Vagina (tissue), 2 donors: ENCODE measurements around the gene MRAS. TPM values are rescaled to one million over a fixed set of nuclear protein-coding genes. Genes with fewer than 3 reads are reported as not detected.

Experiments used
- DNase-seq, 2 donors: peaks; one replicate each; pipeline ENCODE4 v3.0.0-alpha.2; 2017; ENCODE audit errors: extremely low spot score in 2 of 2
- H3K27ac ChIP-seq: fragments of 200-600 bp; sonication (generic); one replicate; pipeline ENCODE4 v1.5.1; 2019
- H3K27me3 ChIP-seq: fragments of 200-600 bp; sonication (generic); one replicate; pipeline ENCODE4 v1.5.1; 2019
- H3K36me3 ChIP-seq, 2 donors: fragments of 200-600 bp; sonication (generic); one replicate each; pipeline ENCODE4 v1.5.1; 2017 to 2019
- H3K4me1 ChIP-seq: fragments of 200-600 bp; sonication (generic); one replicate; pipeline ENCODE4 v1.5.1; 2019
- H3K4me3 ChIP-seq, 2 donors: fragments of 200-600 bp; sonication (generic); 1 replicate in 1 of 2; 2 replicates in 1 of 2; pipeline ENCODE4 v1.5.1; 2016 to 2019
- H3K9me3 ChIP-seq: fragments of 200-600 bp; sonication (generic); one replicate; pipeline ENCODE4 v1.5.1; 2019
- POLR2A ChIP-seq, 2 donors: fragments of 450-650 bp; IDR thresholded peaks; one replicate each; pipeline ENCODE4 v1.6.1; 2017; ENCODE audit warnings: antibody characterized with exemption in 2 of 2, mild to moderate bottlenecking in 2 of 2, moderate library complexity in 2 of 2
- POLR2AphosphoS5 ChIP-seq, 2 donors: sonication (generic); formaldehyde crosslinking; IDR thresholded peaks; one replicate each; pipeline ENCODE4 v1.9.0; 2017; ENCODE audit warnings: antibody characterized with exemption in 2 of 2, mild to moderate bottlenecking in 2 of 2, low read depth in 1 of 2; ENCODE audit not compliant: insufficient read depth in 1 of 2
- intact Hi-C: fragments of 100-400 bp; cut with DNase I; formaldehyde crosslinking; loops from one replicate; pipeline ENCODE4 v1.15.1; 2023
- total RNA-seq: library from RNA; depleted of rRNA; stranded (reverse); fragments of >200 nt; gene quantifications from one replicate; pipeline ENCODE4 v1.2.3, GENCODE V29; 2016
- TF ChIP-seq, protein P1 (sequence below), 3 experiments: fragments of 450-650 bp in 2 of 3; fragments of 200-600 bp in 1 of 3; sonication (generic) in 1 of 3; IDR thresholded peaks; one replicate each; pipeline ENCODE4 v1.5.1; 2017 to 2019; ENCODE audit warnings: antibody characterized with exemption in 3 of 3, mild to moderate bottlenecking in 2 of 3, moderate library complexity in 2 of 3

The MRAS gene
- total RNA-seq, 1 donor from 2014 or later, result 26.8 TPM

- Histone ChIP-seq H3K36me3 (no peaks in the 10 kb centered on the region), H3K4me1 (peaks cover 28% of the 10 kb centered on the region), H3K4me3 (no peak overlapping the region), H3K9me3 (no peaks in the 10 kb centered on the region), H3K27ac (no peak overlapping the region), H3K27me3 (no peaks in the 10 kb centered on the region)
- no peak for DNase-seq
- intact Hi-C loops, result no loop called here
- TF ChIP-seq POLR2AphosphoS5 (IDR thresholded peaks at IDR 0.05; ENCODE audit: insufficient read depth in 1 of 2, low read depth in 1 of 2) (no peak), POLR2A (IDR thresholded peaks at IDR 0.05) (no peak)
- TF ChIP-seq, protein P1, sequence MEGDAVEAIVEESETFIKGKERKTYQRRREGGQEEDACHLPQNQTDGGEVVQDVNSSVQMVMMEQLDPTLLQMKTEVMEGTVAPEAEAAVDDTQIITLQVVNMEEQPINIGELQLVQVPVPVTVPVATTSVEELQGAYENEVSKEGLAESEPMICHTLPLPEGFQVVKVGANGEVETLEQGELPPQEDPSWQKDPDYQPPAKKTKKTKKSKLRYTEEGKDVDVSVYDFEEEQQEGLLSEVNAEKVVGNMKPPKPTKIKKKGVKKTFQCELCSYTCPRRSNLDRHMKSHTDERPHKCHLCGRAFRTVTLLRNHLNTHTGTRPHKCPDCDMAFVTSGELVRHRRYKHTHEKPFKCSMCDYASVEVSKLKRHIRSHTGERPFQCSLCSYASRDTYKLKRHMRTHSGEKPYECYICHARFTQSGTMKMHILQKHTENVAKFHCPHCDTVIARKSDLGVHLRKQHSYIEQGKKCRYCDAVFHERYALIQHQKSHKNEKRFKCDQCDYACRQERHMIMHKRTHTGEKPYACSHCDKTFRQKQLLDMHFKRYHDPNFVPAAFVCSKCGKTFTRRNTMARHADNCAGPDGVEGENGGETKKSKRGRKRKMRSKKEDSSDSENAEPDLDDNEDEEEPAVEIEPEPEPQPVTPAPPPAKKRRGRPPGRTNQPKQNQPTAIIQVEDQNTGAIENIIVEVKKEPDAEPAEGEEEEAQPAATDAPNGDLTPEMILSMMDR (IDR thresholded peaks at IDR 0.05), result no peak
Observed at GRCh38 chr3:138377804-138378203, 29.4 kb downstream of the MRAS start.

- Histone ChIP-seq H3K27me3 (no peaks in the 10 kb centered on the region), H3K27ac (no peak overlapping the region), H3K36me3 (no peaks in the 10 kb centered on the region), H3K9me3 (no peaks in the 10 kb centered on the region), H3K4me3 (no peak overlapping the region), H3K4me1 (peaks cover 28% of the 10 kb centered on the region)
- no peak for DNase-seq
- TF ChIP-seq, protein P1 (IDR thresholded peaks at IDR 0.05), result no peak
- TF ChIP-seq POLR2A (IDR thresholded peaks at IDR 0.05) (no peak), POLR2AphosphoS5 (IDR thresholded peaks at IDR 0.05; ENCODE audit: insufficient read depth in 1 of 2, low read depth in 1 of 2) (no peak)
- intact Hi-C loops, result no loop called here
Observed at GRCh38 chr3:138378331-138378730, 30.0 kb downstream of the MRAS start.

DNA sequence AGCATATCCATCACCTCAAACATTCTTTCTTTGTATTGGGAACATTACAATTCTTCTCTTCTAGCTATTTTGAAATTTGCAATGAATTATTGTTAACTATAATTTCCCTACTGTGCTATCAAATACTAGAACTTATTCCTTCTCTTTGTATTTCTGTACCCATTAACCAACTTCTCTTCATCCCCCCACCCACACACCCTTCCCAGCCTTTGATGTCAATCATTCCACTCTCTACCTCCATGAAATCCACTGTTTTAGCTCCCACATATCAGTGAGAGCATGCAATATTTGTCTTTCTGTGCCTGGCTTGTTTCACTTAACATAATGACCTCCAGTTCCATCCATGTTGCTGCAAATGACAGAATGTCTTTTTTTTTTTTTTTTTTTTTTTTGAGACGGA lies 30.6 kb downstream of the MRAS start:
- DNase-seq, result no peak
- no peak overlapping the region for H3K27ac ChIP-seq
- H3K36me3 ChIP-seq, result no peaks in the 10 kb centered on the region
- H3K4me3 ChIP-seq, result no peak overlapping the region
- H3K9me3 ChIP-seq, result no peaks in the 10 kb centered on the region
- intact Hi-C loops, result no loop called here
- no peaks in the 10 kb centered on the region for H3K27me3 ChIP-seq
- TF ChIP-seq, protein P1 (IDR thresholded peaks at IDR 0.05), result no peak
- no peak for TF ChIP-seq POLR2A (IDR thresholded peaks at IDR 0.05)
- TF ChIP-seq POLR2AphosphoS5 (IDR thresholded peaks at IDR 0.05; ENCODE audit: insufficient read depth in 1 of 2, low read depth in 1 of 2), result no peak
- peaks cover 28% of the 10 kb centered on the region for H3K4me1 ChIP-seq

DNA sequence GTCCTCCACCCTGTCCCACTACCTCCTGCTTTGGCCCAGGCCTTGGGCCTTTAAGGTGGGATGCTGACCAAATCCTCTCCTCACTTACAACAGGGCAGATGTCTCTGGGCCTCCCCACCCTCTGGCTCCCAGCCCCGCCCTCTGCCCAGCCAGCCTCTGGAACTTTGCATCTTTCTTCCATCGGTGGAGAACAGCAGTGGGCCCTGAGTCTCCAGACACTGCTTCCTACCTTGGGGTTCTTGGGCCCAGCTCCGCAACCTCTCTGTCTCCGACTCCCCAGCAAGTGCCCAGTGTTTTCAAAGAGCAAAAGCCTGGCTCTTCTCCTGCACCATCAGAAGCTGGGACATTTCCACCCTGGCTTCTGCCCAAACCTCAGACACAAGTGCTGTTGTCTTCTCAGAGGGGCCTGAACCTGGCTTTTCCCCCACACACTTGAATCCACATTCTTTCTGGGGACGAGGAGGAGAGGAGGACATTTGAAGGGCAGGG lies 33.1 kb downstream of the MRAS start:
- Histone ChIP-seq H3K36me3 (peaks cover 0 to 5% of the 10 kb centered on the region in 2 donors), H3K27ac (peak overlapping the region; percentile 76), H3K9me3 (no peaks in the 10 kb centered on the region), H3K4me1 (peaks cover 20% of the 10 kb centered on the region), H3K27me3 (no peaks in the 10 kb centered on the region), H3K4me3 (no peak overlapping the region)
- intact Hi-C loops, result no loop called here
- no peak for TF ChIP-seq POLR2AphosphoS5 (IDR thresholded peaks at IDR 0.05; ENCODE audit: insufficient read depth in 1 of 2, low read depth in 1 of 2)
- TF ChIP-seq, protein P1 (IDR thresholded peaks at IDR 0.05), result no peak
- TF ChIP-seq POLR2A (IDR thresholded peaks at IDR 0.05), result no peak
- DNase-seq, result no peak

DNA sequence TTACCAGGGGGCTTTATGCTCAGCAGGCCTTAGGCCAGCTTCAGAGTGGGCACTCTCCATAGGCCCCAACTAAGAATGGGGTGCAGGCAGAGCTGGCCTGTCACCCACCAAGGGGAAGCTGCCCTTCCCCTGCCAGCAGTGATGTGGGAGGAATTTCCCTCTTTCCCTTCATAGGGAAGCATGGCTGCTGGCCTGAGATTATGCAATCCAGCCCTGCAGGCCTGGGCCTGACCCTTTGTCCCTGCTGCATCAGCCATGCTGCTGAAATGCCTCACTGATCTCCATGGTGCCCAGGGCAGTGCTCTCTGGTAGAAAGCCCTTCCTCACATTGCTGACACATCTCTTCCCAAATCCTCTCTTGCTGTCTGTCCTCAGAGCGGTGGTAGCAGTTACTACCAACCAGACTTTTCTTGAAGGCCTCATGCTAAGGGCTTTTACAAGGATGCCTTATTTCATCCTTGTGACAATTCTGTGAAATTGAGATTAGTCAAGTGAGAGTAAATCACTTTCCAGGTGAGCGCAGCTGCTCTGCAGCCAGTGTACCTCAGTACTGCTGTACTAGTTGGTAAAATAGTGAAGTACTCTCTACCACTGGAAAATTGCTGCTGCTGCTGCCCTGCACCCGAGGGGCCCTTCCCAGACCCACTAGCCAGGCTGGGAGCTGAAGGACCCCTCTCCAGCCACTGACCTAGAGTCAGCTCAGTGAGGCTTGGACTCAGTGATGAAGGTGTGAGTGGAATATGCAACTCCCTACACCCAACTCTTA lies 33.8 kb downstream of the MRAS start:
- H3K4me3 ChIP-seq, result no peak overlapping the region
- H3K9me3 ChIP-seq, result no peaks in the 10 kb centered on the region
- H3K4me1 ChIP-seq, result peaks cover 20% of the 10 kb centered on the region
- no peaks in the 10 kb centered on the region for H3K27me3 ChIP-seq
- H3K36me3 ChIP-seq, result peaks cover 0 to 5% of the 10 kb centered on the region in 2 donors
- DNase-seq, result no peak
- peak; percentile 59 to 72 for TF ChIP-seq POLR2AphosphoS5 (IDR thresholded peaks at IDR 0.05; ENCODE audit: insufficient read depth in 1 of 2, low read depth in 1 of 2)
- TF ChIP-seq, protein P1 (IDR thresholded peaks at IDR 0.05), result no peak
- peak overlapping the region; percentile 76 for H3K27ac ChIP-seq
- intact Hi-C loops, result no loop called here
